PC-3 (cell line): ENCODE measurements around the gene TCEAL9.

Source experiments
- EZH2 ChIP-seq: fragments of 300-600 bp; sonication (generic); IDR thresholded peaks from one replicate; pipeline ENCODE4 v1.6.1; 2017; ENCODE audit warnings: antibody characterized with exemption, mild to moderate bottlenecking, low read length; ENCODE audit not compliant: unreplicated experiment
- EZH2phosphoT487 ChIP-seq: fragments of 300-600 bp; sonication (generic); IDR thresholded peaks from 2 replicates; pipeline ENCODE4 v1.6.1; 2018; ENCODE audit warnings: mild to moderate bottlenecking, antibody characterized with exemption, low read length, borderline replicate concordance
- TF ChIP-seq, protein P1 (sequence below): fragments of 300-600 bp; sonication (generic); conservative IDR thresholded peaks from 2 replicates; pipeline ENCODE4 v1.5.1; 2017; ENCODE audit warnings: antibody characterized with exemption, low read depth, mild to moderate bottlenecking, low read length

DNA sequence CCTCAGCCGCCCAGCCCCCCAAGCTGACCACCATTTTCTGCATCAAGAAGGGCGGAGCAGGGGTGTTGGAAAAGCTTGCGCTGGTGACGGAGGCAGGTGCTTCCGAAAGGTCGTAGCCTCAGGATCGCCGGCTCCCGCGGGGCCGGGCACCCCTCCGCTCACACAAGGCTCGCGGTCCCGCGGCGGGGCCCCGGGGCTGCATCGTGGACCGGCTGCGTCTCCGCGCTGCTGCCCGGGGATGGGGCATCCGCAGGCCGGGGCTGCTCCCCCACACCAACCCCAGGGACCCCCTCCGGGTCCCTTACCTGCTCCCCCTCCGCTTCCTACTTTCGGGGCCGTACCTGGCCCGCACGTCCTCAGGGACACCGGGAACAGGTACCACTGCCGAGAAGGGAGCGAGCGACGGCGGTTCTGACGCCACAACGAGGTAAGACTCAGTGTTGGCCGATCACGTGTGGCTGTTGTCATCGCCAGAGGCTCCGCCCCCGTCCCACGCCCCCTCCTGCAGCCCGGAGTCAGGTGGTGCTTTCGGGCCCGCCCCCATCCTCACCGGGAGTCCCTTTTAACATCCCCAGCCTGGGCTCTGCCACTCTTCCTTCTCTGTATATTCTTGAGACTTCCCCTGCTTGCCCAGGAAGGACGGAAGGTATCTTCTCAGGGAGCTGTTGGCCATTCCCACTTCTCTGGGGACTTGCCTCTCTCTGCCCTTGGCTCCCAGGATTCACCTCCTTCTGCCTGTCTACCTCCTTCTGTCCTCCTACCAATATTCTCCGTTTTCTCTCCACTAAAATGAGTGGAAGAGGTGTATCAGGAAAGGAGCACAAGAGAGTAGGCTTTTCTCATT is 45.5 kb upstream of the TCEAL9 start, which contains the start of gene BEX2:
- no peak for TF ChIP-seq EZH2
- TF ChIP-seq, protein P1, sequence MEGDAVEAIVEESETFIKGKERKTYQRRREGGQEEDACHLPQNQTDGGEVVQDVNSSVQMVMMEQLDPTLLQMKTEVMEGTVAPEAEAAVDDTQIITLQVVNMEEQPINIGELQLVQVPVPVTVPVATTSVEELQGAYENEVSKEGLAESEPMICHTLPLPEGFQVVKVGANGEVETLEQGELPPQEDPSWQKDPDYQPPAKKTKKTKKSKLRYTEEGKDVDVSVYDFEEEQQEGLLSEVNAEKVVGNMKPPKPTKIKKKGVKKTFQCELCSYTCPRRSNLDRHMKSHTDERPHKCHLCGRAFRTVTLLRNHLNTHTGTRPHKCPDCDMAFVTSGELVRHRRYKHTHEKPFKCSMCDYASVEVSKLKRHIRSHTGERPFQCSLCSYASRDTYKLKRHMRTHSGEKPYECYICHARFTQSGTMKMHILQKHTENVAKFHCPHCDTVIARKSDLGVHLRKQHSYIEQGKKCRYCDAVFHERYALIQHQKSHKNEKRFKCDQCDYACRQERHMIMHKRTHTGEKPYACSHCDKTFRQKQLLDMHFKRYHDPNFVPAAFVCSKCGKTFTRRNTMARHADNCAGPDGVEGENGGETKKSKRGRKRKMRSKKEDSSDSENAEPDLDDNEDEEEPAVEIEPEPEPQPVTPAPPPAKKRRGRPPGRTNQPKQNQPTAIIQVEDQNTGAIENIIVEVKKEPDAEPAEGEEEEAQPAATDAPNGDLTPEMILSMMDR = no peak
- TF ChIP-seq EZH2phosphoT487 = no peak
